GM18870 (cell line): ENCODE data around the gene HOXA9.

ENCODE experiments used
- ATAC-seq: cut with Tn5 transposase; IDR thresholded peaks from one replicate; pipeline ENCODE4 v1.9.1; 2021; ENCODE audit warnings: moderate library complexity; ENCODE audit not compliant: unreplicated experiment

Gene HOXA9

GRCh38 chr7:27129729-27130539 lies 35.4 kb downstream of the HOXA9 start:
- ATAC-seq: no peak

GRCh38 chr7:27128776-27129728 lies 36.3 kb downstream of the HOXA9 start:
- ATAC-seq: no peak

GRCh38 chr7:27128034-27128433 lies 37.3 kb downstream of the HOXA9 start:
- ATAC-seq: no peak

- ATAC-seq: no peak
These were observed 38.6 kb downstream of the HOXA9 start for GRCh38 chr7:27126596-27127327.

- ATAC-seq: no peak
These were observed 39.3 kb downstream of the HOXA9 start for GRCh38 chr7:27125986-27126394.

GRCh38 chr7:27124902-27125689 lies 40.2 kb downstream of the HOXA9 start:
- no peak for ATAC-seq

- no peak for ATAC-seq
These were observed 41.0 kb downstream of the HOXA9 start for GRCh38 chr7:27124096-27124901.

- ATAC-seq: no peak
These were observed 41.8 kb downstream of the HOXA9 start for GRCh38 chr7:27123477-27124053.

DNA sequence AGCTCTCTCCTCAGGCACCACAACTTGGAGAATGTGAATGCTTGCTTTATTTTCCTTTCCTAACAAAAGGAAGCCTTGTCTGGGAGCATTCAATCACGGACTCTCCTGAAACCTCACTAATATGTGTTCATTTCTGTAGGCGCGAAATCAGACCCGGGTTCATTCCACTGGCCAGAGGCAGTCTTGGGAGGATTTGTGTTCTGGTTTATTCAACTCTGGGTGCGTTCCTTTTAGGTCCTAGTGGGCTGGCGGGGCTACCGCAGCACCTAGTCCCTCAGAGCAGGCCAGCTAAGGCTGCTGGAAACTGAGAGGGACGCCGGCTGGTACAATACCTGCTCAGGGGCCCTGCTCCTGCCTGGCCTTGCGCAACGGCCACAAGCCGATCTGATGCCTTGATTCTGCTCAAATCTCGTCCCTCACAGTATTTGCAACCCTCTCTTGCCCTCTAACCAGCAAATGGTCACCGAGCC lies 42.3 kb downstream of the HOXA9 start:
- no peak for ATAC-seq

DNA sequence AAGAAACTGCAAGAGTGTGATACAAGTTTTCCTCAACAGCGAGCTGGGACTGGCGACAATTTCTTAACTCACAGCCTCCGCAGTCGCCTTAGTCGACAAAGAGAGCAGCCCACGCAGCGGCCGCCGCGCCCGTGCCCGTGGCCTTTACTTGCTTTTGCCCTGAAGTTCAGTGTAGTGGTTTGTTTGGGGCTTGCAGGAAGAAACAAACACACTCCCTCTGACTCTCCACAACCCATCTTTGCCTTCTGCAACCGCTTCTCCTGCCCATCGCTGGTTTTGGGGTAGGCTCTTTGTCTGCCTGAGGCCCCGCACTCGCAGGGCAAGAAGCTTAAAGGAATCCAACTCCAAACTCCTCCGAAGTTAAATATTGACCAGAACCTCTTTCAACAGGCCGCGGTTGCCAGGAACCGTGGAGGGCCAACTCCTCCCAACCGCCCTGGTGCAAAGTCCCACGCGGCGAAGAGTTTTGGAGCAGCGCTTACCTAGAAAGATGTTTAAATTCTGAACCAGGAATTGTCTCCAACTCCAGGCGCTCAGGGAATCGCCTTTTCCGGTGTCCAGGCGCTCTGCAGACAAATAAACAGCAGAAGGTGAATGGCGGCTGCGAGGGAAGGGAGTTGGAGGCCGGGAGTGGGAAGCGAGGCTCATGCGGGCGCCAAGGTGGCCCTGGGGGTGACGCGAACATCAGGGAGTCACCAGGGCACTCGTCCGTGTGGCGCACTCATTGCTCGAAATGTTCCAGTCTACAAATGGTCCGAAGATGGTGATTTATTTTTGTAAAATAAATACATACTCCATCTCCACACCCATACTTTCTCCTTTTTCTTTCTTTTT lies 43.0 kb downstream of the HOXA9 start:
- ATAC-seq: no peak

DNA sequence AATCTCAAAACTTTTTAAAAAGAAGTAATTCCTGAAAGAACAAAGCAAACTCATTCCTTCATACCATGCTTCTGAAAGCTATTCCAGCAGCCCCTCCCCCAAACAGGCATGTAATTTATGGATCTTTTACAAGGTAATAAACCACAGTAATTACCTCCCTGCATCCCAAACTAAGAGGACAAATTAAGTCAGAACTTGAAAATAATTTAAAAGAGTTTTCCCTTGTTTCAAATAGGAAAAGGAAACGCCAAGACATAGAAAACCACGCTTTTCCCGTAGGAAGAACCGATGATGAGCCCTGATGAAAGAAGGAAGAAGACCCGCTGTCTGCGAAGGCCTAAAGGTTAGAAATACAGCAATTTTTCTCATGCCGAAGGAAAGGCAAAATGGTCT lies 43.7 kb downstream of the HOXA9 start:
- ATAC-seq: no peak

- no peak for ATAC-seq
These were observed 45.9 kb downstream of the HOXA9 start for GRCh38 chr7:27119412-27119911.

- no peak for ATAC-seq
These were observed 46.8 kb downstream of the HOXA9 start for GRCh38 chr7:27118580-27118979.

GRCh38 chr7:27117887-27118491 lies 47.3 kb downstream of the HOXA9 start:
- no peak for ATAC-seq

- no peak for ATAC-seq
These were observed 48.1 kb downstream of the HOXA9 start for GRCh38 chr7:27116962-27117886.
